Loucy (cell line): ENCODE data around the gene SAMSN1.

Experiments
- EZH2phosphoT487 ChIP-seq: fragments of 200-600 bp; IDR thresholded peaks from 2 replicates; pipeline ENCODE4 v1.6.1; 2018; ENCODE audit warnings: antibody characterized with exemption, mild to moderate bottlenecking, moderate library complexity, borderline replicate concordance
- TF ChIP-seq, protein P1 (sequence below): fragments of 200-600 bp; sonication (generic); conservative IDR thresholded peaks from 2 replicates; pipeline ENCODE4 v1.5.1; 2014; ENCODE audit warnings: mild to moderate bottlenecking, antibody characterized with exemption, low read length

DNA sequence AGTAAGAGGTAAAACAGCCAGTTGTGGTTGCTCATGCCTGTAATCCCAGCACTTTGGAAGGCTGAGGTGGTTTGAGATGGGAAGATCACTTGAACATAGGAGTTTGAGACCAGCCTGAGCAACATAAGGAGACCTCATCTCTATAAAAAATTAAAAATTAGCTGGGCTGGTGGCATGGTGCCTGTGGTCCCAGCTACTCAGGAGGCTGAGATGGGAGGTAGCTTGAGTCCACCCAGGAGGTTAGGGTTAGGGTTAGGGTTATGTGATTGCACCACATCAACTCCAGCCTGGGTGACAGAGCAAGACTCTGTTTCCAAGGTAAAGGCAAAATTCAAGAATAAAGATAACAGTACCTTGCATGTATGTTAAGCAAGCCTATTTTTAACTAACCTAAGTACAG, 3.5 kb downstream of the SAMSN1 start:
- TF ChIP-seq, protein P1, sequence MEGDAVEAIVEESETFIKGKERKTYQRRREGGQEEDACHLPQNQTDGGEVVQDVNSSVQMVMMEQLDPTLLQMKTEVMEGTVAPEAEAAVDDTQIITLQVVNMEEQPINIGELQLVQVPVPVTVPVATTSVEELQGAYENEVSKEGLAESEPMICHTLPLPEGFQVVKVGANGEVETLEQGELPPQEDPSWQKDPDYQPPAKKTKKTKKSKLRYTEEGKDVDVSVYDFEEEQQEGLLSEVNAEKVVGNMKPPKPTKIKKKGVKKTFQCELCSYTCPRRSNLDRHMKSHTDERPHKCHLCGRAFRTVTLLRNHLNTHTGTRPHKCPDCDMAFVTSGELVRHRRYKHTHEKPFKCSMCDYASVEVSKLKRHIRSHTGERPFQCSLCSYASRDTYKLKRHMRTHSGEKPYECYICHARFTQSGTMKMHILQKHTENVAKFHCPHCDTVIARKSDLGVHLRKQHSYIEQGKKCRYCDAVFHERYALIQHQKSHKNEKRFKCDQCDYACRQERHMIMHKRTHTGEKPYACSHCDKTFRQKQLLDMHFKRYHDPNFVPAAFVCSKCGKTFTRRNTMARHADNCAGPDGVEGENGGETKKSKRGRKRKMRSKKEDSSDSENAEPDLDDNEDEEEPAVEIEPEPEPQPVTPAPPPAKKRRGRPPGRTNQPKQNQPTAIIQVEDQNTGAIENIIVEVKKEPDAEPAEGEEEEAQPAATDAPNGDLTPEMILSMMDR, result no peak
- TF ChIP-seq EZH2phosphoT487, result no peak
